Measurements from ENCODE around the gene TMEM204.

TMEM204 gene

DNA sequence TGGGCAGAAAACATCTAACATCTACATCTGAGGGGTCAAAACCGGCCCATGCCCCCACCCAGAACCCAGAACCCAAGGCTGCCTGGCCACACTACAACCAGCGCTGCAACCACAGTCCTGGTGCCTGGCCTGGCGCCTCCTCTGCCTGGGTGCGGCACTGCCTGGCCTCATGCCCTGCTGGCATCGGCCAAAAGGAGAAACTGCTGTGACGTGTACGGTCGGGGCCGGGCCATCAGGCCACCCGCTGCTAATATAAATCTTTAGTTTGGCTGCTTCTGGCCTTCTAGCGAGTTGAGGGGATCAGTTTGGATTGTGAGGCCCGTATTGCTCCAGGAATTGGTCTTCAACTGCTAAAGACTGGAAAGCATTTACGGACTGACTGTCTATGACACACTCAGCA is 22.8 kb downstream of the TMEM204 start:
- Histone ChIP-seq H3K36me3 (ENCODE audit: low read depth) (peaks cover 1% of the 10 kb centered on the region; the same call in 1 of the 2 replicates), H3K4me1 (ENCODE audit: insufficient read depth, poor library complexity, severe bottlenecking) (no peaks in the 10 kb centered on the region), H3K27me3 (ENCODE audit: insufficient read depth, poor library complexity, severe bottlenecking) (no peaks in the 10 kb centered on the region), H3K4me3 (ENCODE audit: severe bottlenecking) (no peak overlapping the region), H3K27ac (ENCODE audit: poor library complexity, severe bottlenecking) (no peak overlapping the region), H3K9me3 (ENCODE audit: severe bottlenecking) (no peaks in the 10 kb centered on the region)
- TF ChIP-seq, protein P1, sequence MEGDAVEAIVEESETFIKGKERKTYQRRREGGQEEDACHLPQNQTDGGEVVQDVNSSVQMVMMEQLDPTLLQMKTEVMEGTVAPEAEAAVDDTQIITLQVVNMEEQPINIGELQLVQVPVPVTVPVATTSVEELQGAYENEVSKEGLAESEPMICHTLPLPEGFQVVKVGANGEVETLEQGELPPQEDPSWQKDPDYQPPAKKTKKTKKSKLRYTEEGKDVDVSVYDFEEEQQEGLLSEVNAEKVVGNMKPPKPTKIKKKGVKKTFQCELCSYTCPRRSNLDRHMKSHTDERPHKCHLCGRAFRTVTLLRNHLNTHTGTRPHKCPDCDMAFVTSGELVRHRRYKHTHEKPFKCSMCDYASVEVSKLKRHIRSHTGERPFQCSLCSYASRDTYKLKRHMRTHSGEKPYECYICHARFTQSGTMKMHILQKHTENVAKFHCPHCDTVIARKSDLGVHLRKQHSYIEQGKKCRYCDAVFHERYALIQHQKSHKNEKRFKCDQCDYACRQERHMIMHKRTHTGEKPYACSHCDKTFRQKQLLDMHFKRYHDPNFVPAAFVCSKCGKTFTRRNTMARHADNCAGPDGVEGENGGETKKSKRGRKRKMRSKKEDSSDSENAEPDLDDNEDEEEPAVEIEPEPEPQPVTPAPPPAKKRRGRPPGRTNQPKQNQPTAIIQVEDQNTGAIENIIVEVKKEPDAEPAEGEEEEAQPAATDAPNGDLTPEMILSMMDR (IDR thresholded peaks at IDR 0.05; ENCODE audit: poor library complexity, severe bottlenecking) = no peak
- ATAC-seq (ENCODE audit: low read depth) = no peak
- no peak for DNase-seq (ENCODE audit: low spot score)

DNA sequence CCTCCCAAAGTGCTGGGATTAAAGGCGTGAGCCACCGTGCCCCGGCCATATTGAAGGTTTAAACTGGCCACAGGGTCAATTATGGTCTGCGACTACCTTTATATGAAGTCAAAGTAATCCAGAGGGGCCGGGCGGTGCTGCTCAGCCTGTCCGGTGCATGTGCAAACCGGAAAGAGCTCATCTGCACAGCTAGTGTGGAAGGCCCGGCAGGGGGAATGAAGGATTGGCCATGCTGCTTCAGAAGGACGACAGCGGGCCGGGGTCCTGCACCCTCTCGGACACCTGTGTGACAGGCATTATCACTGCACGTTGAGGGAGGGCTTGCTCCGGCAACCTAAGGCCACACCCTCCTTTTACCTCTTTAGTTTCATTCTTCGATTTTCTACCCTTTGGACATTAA is 23.6 kb downstream of the TMEM204 start:
- peaks cover 6% of the 10 kb centered on the region; the same call in 1 of the 2 replicates for H3K36me3 ChIP-seq (ENCODE audit: low read depth)
- no peaks in the 10 kb centered on the region for H3K4me1 ChIP-seq (ENCODE audit: insufficient read depth, poor library complexity, severe bottlenecking)
- TF ChIP-seq, protein P1 (IDR thresholded peaks at IDR 0.05; ENCODE audit: poor library complexity, severe bottlenecking) = no peak

DNA sequence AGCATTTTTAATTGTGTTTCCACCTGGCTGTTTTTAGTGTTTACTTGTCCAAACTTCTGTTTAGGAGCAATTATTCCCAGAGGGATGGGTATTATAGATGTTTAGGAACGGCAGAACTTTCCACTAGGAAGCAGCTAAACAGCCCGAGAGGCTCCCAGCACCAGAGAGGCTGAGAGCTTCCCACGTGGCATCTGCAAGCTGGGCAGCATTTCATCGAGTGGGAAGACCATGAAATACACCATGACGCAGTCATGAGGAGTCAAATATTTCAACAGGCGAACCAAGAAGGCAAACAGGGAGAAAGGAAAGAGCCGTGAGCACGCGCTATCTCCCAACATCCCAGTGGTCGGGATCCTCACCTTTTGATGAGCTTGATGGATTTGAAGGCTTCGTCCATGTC is 24.1 kb downstream of the TMEM204 start:
- Histone ChIP-seq H3K9me3 (ENCODE audit: severe bottlenecking) (no peaks in the 10 kb centered on the region), H3K27ac (ENCODE audit: poor library complexity, severe bottlenecking) (no peak overlapping the region), H3K36me3 (ENCODE audit: low read depth) (peaks cover 6% of the 10 kb centered on the region; the same call in 1 of the 2 replicates), H3K4me1 (ENCODE audit: insufficient read depth, poor library complexity, severe bottlenecking) (no peaks in the 10 kb centered on the region), H3K27me3 (ENCODE audit: insufficient read depth, poor library complexity, severe bottlenecking) (no peaks in the 10 kb centered on the region), H3K4me3 (ENCODE audit: severe bottlenecking) (no peak overlapping the region)
- no peak for DNase-seq (ENCODE audit: low spot score)
- no peak for ATAC-seq (ENCODE audit: low read depth)
- TF ChIP-seq, protein P1 (IDR thresholded peaks at IDR 0.05; ENCODE audit: poor library complexity, severe bottlenecking) = no peak

More for the DNA sequence above, 23.6 kb downstream of the TMEM204 start:
- Histone ChIP-seq H3K27ac (ENCODE audit: poor library complexity, severe bottlenecking) (no peak overlapping the region), H3K9me3 (ENCODE audit: severe bottlenecking) (no peaks in the 10 kb centered on the region), H3K27me3 (ENCODE audit: insufficient read depth, poor library complexity, severe bottlenecking) (no peaks in the 10 kb centered on the region), H3K4me3 (ENCODE audit: severe bottlenecking) (no peak overlapping the region)
- no peak for ATAC-seq (ENCODE audit: low read depth)
- no peak for DNase-seq (ENCODE audit: low spot score)

DNA sequence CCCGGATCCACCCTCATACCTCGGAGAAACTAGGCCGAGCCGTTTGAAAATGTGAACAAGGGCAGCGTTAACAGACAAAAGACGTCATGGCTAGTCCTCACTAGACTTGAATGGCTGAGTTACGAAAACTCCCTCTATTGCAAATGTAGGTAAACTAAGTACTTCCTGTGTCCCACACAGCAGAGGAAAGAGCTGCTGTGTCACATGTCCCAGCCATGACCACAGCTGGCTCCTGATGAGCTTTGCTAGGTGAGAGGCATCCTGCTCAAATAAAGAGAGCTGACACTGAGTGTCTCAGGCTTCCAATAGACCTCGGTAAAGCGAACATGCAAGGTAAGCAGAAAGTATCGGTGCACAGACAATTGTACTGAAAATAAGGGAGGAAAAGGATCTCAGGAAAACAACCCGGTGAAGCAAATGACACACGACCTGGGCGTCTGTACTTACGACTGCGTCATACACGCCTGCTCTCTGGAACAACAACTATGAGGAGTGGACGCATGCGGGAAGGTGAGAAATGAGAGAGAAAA is 26.0 kb downstream of the TMEM204 start:
- peaks cover 6% of the 10 kb centered on the region; the same call in 1 of the 2 replicates for H3K36me3 ChIP-seq (ENCODE audit: low read depth)
- no peaks in the 10 kb centered on the region for H3K9me3 ChIP-seq (ENCODE audit: severe bottlenecking)
- ATAC-seq (ENCODE audit: low read depth) = no peak
- no peak overlapping the region for H3K27ac ChIP-seq (ENCODE audit: poor library complexity, severe bottlenecking)
- no peaks in the 10 kb centered on the region for H3K4me1 ChIP-seq (ENCODE audit: insufficient read depth, poor library complexity, severe bottlenecking)
- no peak for DNase-seq (ENCODE audit: low spot score)
- no peaks in the 10 kb centered on the region for H3K27me3 ChIP-seq (ENCODE audit: insufficient read depth, poor library complexity, severe bottlenecking)
- TF ChIP-seq, protein P1 (IDR thresholded peaks at IDR 0.05; ENCODE audit: poor library complexity, severe bottlenecking) = no peak
- H3K4me3 ChIP-seq (ENCODE audit: severe bottlenecking) = no peak overlapping the region

DNA sequence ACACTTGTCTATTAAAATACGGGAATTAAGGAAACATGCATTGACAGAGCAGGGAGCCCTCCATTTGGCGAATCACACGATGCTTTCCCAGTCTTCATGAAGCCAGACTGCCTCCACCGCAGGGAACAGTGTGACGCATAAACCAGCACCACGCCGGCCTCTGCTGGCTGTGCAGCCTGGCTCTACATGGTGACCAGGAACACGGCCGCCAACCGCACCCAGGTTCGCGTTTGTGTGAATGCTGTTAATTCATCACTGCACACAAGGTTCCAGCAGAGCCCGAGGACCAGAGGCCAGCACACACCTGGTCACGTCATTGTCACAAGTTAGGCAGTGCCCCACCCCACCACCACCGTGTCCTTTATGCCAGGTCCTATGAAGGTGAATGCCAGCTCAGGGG is 26.7 kb downstream of the TMEM204 start:
- H3K27ac ChIP-seq (ENCODE audit: poor library complexity, severe bottlenecking) = no peak overlapping the region
- DNase-seq (ENCODE audit: low spot score) = no peak
- H3K4me3 ChIP-seq (ENCODE audit: severe bottlenecking) = no peak overlapping the region
- H3K27me3 ChIP-seq (ENCODE audit: insufficient read depth, poor library complexity, severe bottlenecking) = no peaks in the 10 kb centered on the region
- peaks cover 6% of the 10 kb centered on the region; the same call in 1 of the 2 replicates for H3K36me3 ChIP-seq (ENCODE audit: low read depth)
- H3K4me1 ChIP-seq (ENCODE audit: insufficient read depth, poor library complexity, severe bottlenecking) = no peaks in the 10 kb centered on the region
- ATAC-seq (ENCODE audit: low read depth) = no peak
- no peaks in the 10 kb centered on the region for H3K9me3 ChIP-seq (ENCODE audit: severe bottlenecking)
- TF ChIP-seq, protein P1 (IDR thresholded peaks at IDR 0.05; ENCODE audit: poor library complexity, severe bottlenecking) = no peak
